GM19025 (cell line): Measurements from ENCODE around the gene KLHL40.

ENCODE experiments used
- ATAC-seq: cut with Tn5 transposase; IDR thresholded peaks from one replicate; pipeline ENCODE4 v1.9.1; 2021; ENCODE audit warnings: mild to moderate bottlenecking, low read depth, moderate library complexity; ENCODE audit not compliant: unreplicated experiment

KLHL40 gene

GRCh38 chr3:42667523-42668412 is 17.6 kb upstream of the KLHL40 start:
- no peak for ATAC-seq

DNA sequence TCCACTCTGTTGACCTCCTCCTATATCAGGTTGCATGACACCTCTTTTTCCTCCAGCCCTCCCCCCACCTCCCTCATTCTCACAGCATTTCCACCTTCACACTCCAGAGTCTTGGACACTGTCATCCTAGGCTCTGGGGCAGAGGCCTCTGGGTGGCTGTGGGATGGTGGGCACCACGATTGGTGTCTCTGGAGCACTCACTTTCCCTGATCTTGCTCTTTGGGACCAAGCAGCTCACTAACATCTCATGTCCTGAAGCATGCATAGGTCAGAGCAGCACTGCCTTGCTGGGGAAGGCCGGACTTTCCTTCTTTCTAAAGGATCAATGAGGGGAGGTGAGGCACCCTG is 16.9 kb upstream of the KLHL40 start:
- no peak for ATAC-seq

DNA sequence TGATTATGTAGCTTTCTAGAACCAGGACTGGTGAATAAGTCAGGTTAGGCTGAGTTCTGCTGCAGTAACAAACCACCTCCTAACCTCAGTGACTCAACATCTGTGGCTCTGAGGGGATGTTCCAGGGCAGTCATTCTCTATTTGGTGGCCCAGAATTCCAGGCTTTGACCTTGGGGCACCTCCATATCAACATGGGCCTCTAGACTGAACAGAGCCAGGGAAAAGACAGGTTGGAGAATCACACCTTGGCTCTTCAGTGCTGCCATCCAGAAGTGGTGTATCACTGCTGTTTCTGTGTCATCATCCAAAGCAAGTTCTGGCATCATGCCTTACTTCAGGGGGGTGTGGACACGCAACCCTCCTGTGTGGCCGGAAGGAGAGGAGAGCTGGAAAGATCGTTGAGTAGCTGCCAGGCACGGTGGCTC is 16.5 kb upstream of the KLHL40 start:
- ATAC-seq: no peak

- no peak for ATAC-seq
Observed at GRCh38 chr3:42670051-42670576, 15.2 kb upstream of the KLHL40 start.

GRCh38 chr3:42670670-42671069 is 14.7 kb upstream of the KLHL40 start:
- ATAC-seq: no peak

GRCh38 chr3:42672515-42672914 is 12.8 kb upstream of the KLHL40 start:
- ATAC-seq: no peak

- no peak for ATAC-seq
Observed at GRCh38 chr3:42673082-42673481, 12.3 kb upstream of the KLHL40 start.

DNA sequence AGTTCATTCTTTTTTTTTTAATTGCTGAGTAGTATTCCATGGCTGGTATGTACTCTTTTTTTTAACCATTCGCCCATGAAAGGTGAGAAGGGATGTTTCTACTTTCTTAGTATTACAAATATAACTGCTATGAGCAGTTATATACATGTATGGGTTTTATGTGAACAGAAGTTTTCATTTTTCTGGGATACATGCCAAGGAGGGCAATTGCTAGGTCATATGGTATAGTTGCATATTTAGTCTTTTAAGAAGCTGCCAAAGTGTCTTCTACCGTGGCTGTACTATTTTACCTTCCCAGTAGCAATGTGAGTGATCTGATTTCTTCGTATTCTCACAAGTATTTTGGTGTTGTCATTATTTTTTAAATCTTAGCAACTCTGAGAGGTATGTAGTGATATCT is 11.2 kb upstream of the KLHL40 start:
- no peak for ATAC-seq

GRCh38 chr3:42675909-42676308 is 9.4 kb upstream of the KLHL40 start:
- ATAC-seq: no peak

DNA sequence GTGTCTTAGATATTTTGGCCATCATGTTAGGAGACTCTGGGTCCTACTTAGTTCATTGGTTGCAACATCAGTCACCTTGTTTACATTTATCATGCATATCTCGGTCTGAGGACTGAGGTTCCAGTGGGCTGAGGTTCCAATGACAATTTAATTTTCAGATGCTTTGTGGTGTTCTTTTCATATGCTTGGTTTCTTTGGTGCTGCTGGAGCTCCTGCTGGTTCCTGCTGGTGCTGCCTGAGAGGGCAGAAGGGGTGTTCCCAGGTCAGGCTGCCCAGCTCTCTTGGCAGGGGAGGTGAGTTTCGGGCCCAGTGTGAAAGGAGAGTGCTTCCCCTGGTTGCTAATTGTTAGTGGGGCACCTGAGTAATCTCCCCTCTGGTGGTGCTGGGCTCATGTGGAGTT is 6.9 kb upstream of the KLHL40 start:
- no peak for ATAC-seq

- no peak for ATAC-seq
Observed at GRCh38 chr3:42680271-42680670, 5.1 kb upstream of the KLHL40 start.

- no peak for ATAC-seq
Observed at GRCh38 chr3:42680806-42681205, 4.5 kb upstream of the KLHL40 start.

DNA sequence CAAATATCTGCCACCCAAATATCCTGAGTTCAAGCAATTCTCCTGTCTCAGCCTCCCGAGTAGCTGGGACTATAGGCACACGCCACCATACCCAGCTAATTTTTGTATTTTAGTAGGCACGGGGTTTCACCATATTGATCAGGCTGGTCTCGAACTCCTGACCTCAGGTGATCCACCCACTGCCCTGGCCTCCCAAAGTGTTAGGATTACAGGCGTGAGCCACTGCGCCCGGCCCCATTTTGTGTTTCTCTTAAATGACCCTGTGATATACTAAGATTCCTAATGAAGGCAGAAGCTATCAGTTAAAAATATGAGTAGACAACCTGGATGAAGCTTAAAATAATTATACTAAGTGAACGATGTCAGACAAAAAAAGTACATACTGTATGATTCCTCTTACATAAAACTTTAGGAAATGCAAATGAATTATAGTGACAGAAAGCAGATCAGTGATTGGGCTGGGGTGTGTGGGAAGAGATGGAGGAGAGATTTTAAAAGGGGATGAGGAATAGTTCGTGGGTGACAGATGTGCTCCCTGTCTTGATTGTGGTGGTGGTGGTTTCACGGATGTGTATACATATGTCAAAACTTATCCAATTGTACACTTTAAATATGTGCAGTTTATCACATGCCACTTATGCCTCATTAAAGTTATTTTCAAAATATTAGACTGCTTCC is 3.8 kb upstream of the KLHL40 start:
- ATAC-seq: no peak

DNA sequence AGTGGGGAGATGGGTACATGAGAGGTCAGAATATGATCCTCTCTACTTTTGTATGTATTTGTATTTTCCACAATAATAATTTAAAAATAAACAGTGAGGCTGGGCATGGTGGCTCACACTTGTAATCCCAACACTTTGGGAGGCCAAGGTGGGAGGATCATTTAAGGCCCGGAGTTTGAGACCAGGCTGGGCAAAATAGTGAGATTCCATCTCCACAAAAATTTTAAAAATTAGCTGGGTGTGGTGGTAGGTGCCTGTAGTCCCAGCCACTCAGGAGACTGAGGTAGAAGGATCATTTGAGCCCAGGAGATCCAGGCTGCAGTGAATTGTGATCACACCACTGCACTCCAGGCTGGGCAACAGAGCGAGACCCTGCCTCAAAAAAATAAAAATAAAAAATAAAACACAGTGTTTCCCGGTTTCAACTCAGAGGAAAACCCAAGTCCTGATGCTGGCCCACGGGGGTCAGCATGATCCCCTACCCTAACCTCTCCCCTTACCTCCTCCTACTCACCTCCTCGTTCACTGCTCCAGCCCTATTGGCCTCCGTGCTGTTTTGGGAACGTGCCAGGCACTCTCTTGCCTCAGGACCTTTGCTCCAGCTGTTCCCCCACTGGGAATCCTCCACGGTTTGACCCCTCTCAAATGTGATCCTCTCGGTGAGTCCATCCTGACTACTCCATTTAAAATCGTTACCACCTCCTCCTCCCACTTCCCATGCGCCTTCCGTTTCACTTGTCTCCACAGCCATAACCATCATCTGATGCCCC is 2.9 kb upstream of the KLHL40 start:
- no peak for ATAC-seq

GRCh38 chr3:42683875-42684598 is 1.3 kb upstream of the KLHL40 start:
- no peak for ATAC-seq

DNA sequence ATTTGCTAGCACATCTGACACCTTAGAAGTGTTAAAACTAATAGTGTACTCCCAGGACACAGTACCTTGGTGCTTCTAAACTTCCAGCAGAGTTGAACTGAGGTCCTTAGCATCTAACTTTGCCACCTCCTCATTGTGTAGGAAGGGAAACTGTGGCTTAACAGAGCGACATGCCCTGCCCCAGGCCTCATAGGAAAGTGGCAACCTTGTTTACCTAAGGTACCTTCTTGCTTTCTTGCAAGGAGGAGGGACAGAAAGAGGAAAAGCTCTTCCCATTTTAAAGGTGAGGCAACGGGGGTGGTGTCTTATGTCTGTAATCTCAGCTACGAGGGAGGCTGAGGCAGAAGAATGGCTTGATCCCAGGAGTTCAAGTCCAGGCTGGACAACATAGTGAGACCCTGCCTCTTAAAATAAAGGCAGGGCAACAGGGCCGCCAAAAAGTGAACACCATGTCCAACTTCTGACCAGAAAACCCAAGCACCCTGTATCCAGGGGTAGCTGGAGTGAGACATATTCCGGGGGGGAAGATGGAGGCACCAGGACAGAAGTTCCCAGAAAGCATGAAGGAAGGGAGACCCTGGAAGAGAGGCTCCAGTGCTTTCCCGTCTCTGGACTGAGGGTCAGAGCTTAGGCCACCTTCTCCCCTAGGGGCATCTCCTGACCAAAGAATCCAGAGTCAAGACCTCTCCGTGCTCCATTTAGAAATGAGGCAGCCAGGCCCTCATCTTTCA is 540 bp upstream of the KLHL40 start:
- no peak for ATAC-seq

GRCh38 chr3:42685891-42686820 is 819 bp downstream of the KLHL40 start:
- no peak for ATAC-seq

GRCh38 chr3:42686832-42687650 is 1.7 kb downstream of the KLHL40 start:
- no peak for ATAC-seq
